Subcutaneous adipose tissue (tissue), 4 donors: ENCODE results near the gene IQSEC1. TPM values are rescaled to one million over a fixed set of nuclear protein-coding genes. Genes with fewer than 3 reads are reported as not detected.

ENCODE experiments used
- CTCF ChIP-seq: fragments of 450-650 bp; IDR thresholded peaks from one replicate; pipeline ENCODE4 v1.5.1; 2016; ENCODE audit warnings: low read depth, mild to moderate bottlenecking, control low read depth, antibody characterized with exemption, moderate library complexity
- total RNA-seq, 4 donors: library from RNA; depleted of rRNA; stranded (reverse); fragments of >200 nt; gene quantifications; one replicate each; pipeline ENCODE4 v1.1.0, GENCODE V29; 2016

IQSEC1 gene
- total RNA-seq, 4 donors from 2014 or later, result 44.3 to 99.1 (median 51.8) TPM

- TF ChIP-seq CTCF, result no peak
These were observed 93.2 kb downstream of the IQSEC1 start for GRCh38 chr3:12979947-12980487.

- no peak for TF ChIP-seq CTCF
These were observed 93.9 kb downstream of the IQSEC1 start for GRCh38 chr3:12979151-12979946.

- TF ChIP-seq CTCF, result no peak
These were observed 94.5 kb downstream of the IQSEC1 start for GRCh38 chr3:12978682-12979081.

GRCh38 chr3:12977117-12977808 is 96.0 kb downstream of the IQSEC1 start:
- no peak for TF ChIP-seq CTCF

- no peak for TF ChIP-seq CTCF
These were observed 97.3 kb downstream of the IQSEC1 start for GRCh38 chr3:12975748-12976522.

- TF ChIP-seq CTCF, result no peak
These were observed 98.4 kb downstream of the IQSEC1 start for GRCh38 chr3:12974819-12975218.
